Measurements from ENCODE around the gene CCDC137. TPM values are rescaled to one million over a fixed set of nuclear protein-coding genes. Genes with fewer than 3 reads are reported as not detected.

The CCDC137 gene
- total and polyA plus RNA-seq, 2 donors (not counting 3 experiments of a cell fraction or from before 2014, with no cell fraction given): 12.9 to 32.2 TPM

GRCh38 chr17:81648013-81648706 lies 18.4 kb upstream of the CCDC137 start:
- BruUV-seq (replicated peaks): no TSS peak
- Histone ChIP-seq H3K9me1 (replicated peaks; ENCODE audit: control insufficient read depth, extremely low read depth, insufficient read depth, low read length) (no peaks in the 10 kb centered on the region), H3K79me2 (ENCODE audit: control insufficient read depth, insufficient read depth, low read length) (no peaks in the 10 kb centered on the region), H3K9me3 (replicated peaks; ENCODE audit: control insufficient read depth, insufficient read depth, low read length) (no peaks in the 10 kb centered on the region), H4K20me1 (replicated peaks; ENCODE audit: control insufficient read depth, extremely low read depth, insufficient read depth, low read length) (no peaks in the 10 kb centered on the region), H3K4me1 (ENCODE audit: control insufficient read depth, extremely low read depth, insufficient read depth, low read length) (no peaks in the 10 kb centered on the region), H3K36me3 (ENCODE audit: control insufficient read depth in 2 of 2, extremely low read depth in 1 of 2, insufficient read depth in 2 of 2, low read length in 2 of 2) (no peaks in the 10 kb centered on the region), H3K27me3 (ENCODE audit: control insufficient read depth in 2 of 2, insufficient read depth in 2 of 2, low read length in 2 of 2) (peaks cover 18 to 22% of the 10 kb centered on the region in 2 experiments), H3K27ac (ENCODE audit: insufficient read depth, low read depth, low read length) (no peak overlapping the region), H3K4me3 (replicated peaks in 1 of 3; ENCODE audit: insufficient read depth in 1 of 3, low read depth in 1 of 3, low read length in 3 of 3) (no peak overlapping the region), H3K9ac (replicated peaks; ENCODE audit: extremely low read depth, insufficient read depth, low read length) (no peak overlapping the region), H3K4me2 (ENCODE audit: insufficient read depth, low read length) (no peak overlapping the region), H2AFZ (ENCODE audit: low read depth, low read length) (no peak overlapping the region)
- no peak for DNase-seq (ENCODE audit: low read depth, low spot score)
- no peak for FAIRE-seq
- ChIA-PET CTCF (interaction anchor here (1.0 kb wide), 1 partner anchor 12 kb away, joined by 4 read pairs; no protein-coding TSS in a partner anchor), POLR2A (no interaction called here)
- dilution Hi-C loops (cut with MboI; ENCODE audit: extremely low pct_ligation_motif_present, low sequenced_read_pairs): no loop called here
- TF ChIP-seq MAX (IDR thresholded peaks at IDR 0.05; ENCODE audit: insufficient read depth, insufficient read length) (no peak), EZH2 (IDR thresholded peaks at IDR 0.05; ENCODE audit: borderline replicate concordance, low read depth, low read length, severe bottlenecking) (peak; percentile 92)
- intact Hi-C loops (cut with micrococcal nuclease): no loop called here

GRCh38 chr17:81648707-81649085 lies 17.8 kb upstream of the CCDC137 start:
- H3K4me3 ChIP-seq (replicated peaks in 1 of 3; ENCODE audit: insufficient read depth in 1 of 3, low read depth in 1 of 3, low read length in 3 of 3): no peak overlapping the region
- DNase-seq (ENCODE audit: low read depth, low spot score): no peak
- H2AFZ ChIP-seq (ENCODE audit: low read depth, low read length): no peak overlapping the region
- no peaks in the 10 kb centered on the region for H3K36me3 ChIP-seq (ENCODE audit: control insufficient read depth in 2 of 2, extremely low read depth in 1 of 2, insufficient read depth in 2 of 2, low read length in 2 of 2)
- ChIA-PET POLR2A (no interaction called here), CTCF (no interaction called here)
- no peak overlapping the region for H3K27ac ChIP-seq (ENCODE audit: insufficient read depth, low read depth, low read length)
- H3K9ac ChIP-seq (replicated peaks; ENCODE audit: extremely low read depth, insufficient read depth, low read length): no peak overlapping the region
- BruUV-seq (replicated peaks): no TSS peak
- H3K79me2 ChIP-seq (ENCODE audit: control insufficient read depth, insufficient read depth, low read length): no peaks in the 10 kb centered on the region
- dilution Hi-C loops (cut with MboI; ENCODE audit: extremely low pct_ligation_motif_present, low sequenced_read_pairs): no loop called here
- H3K27me3 ChIP-seq (ENCODE audit: control insufficient read depth in 2 of 2, insufficient read depth in 2 of 2, low read length in 2 of 2): peaks cover 18 to 22% of the 10 kb centered on the region in 2 experiments
- no peaks in the 10 kb centered on the region for H3K4me1 ChIP-seq (ENCODE audit: control insufficient read depth, extremely low read depth, insufficient read depth, low read length)
- no peaks in the 10 kb centered on the region for H3K9me3 ChIP-seq (replicated peaks; ENCODE audit: control insufficient read depth, insufficient read depth, low read length)
- H3K4me2 ChIP-seq (ENCODE audit: insufficient read depth, low read length): no peak overlapping the region
- FAIRE-seq: no peak
- TF ChIP-seq CTCF (IDR thresholded peaks at IDR 0.05; ENCODE audit: extremely low read depth in 1 of 2, insufficient read depth in 1 of 2, low read depth in 1 of 2, low read length in 2 of 2): no peak
- intact Hi-C loops (cut with micrococcal nuclease): no loop called here
- H4K20me1 ChIP-seq (replicated peaks; ENCODE audit: control insufficient read depth, extremely low read depth, insufficient read depth, low read length): no peaks in the 10 kb centered on the region
- H3K9me1 ChIP-seq (replicated peaks; ENCODE audit: control insufficient read depth, extremely low read depth, insufficient read depth, low read length): no peaks in the 10 kb centered on the region
